ENCODE measurements around the gene PLD4.

GRCh38 chr14:104930526-104931303 is 6.0 kb downstream of the PLD4 start:
- TF ChIP-seq CTCF (IDR thresholded peaks at IDR 0.05; ENCODE audit: insufficient read depth, low read length, poor library complexity, severe bottlenecking) (no peak), EZH2phosphoT487 (conservative IDR thresholded peaks at IDR 0.05; ENCODE audit: low read length) (no peak)
